Neuron (in vitro differentiated cells): ENCODE results near the gene CALHM5.

Source experiments
- H2AFZ ChIP-seq: one replicate; pipeline ENCODE4 v1.6.1; 2013; ENCODE audit warnings: low read depth, mild to moderate bottlenecking, inconsistent platforms, low read length, moderate library complexity
- H3K27me3 ChIP-seq: one replicate; pipeline ENCODE4 v1.6.1; 2013; ENCODE audit warnings: low read length; ENCODE audit not compliant: insufficient read depth
- H3K36me3 ChIP-seq: one replicate; pipeline ENCODE4 v1.6.1; 2013; ENCODE audit warnings: low read length; ENCODE audit not compliant: insufficient read depth
- H3K4me1 ChIP-seq: one replicate; pipeline ENCODE4 v1.6.1; 2013; ENCODE audit warnings: low read length; ENCODE audit not compliant: insufficient read depth
- H3K4me3 ChIP-seq: 2 replicates; pipeline ENCODE4 v1.5.1; 2013; ENCODE audit warnings: mild to moderate bottlenecking, low read length, moderate library complexity
- H3K9me3 ChIP-seq: one replicate; pipeline ENCODE4 v1.6.1; 2013; ENCODE audit warnings: low read length

The CALHM5 gene

GRCh38 chr6:116563830-116564229 is 52.4 kb downstream of the CALHM5 start:
- Histone ChIP-seq H3K4me3 (no peak overlapping the region), H3K4me1 (no peaks in the 10 kb centered on the region), H3K27me3 (no peaks in the 10 kb centered on the region), H3K36me3 (no peaks in the 10 kb centered on the region), H3K9me3 (no peaks in the 10 kb centered on the region), H2AFZ (no peak overlapping the region)

GRCh38 chr6:116564311-116564710 is 52.9 kb downstream of the CALHM5 start:
- no peak overlapping the region for H3K4me3 ChIP-seq
- no peak overlapping the region for H2AFZ ChIP-seq
- no peaks in the 10 kb centered on the region for H3K27me3 ChIP-seq

GRCh38 chr6:116564921-116565872 is 53.8 kb downstream of the CALHM5 start:
- no peak overlapping the region for H2AFZ ChIP-seq
- H3K36me3 ChIP-seq = no peaks in the 10 kb centered on the region
- H3K4me1 ChIP-seq = peaks cover 6% of the 10 kb centered on the region
- H3K27me3 ChIP-seq = no peaks in the 10 kb centered on the region
- H3K4me3 ChIP-seq = no peak overlapping the region
- H3K9me3 ChIP-seq = no peaks in the 10 kb centered on the region

More at GRCh38 chr6:116564311-116564710, 52.9 kb downstream of the CALHM5 start:
- H3K36me3 ChIP-seq = no peaks in the 10 kb centered on the region
- no peaks in the 10 kb centered on the region for H3K4me1 ChIP-seq
- no peaks in the 10 kb centered on the region for H3K9me3 ChIP-seq

- Histone ChIP-seq H3K4me3 (no peak overlapping the region), H3K4me1 (peaks cover 15% of the 10 kb centered on the region), H3K27me3 (no peaks in the 10 kb centered on the region), H3K9me3 (no peaks in the 10 kb centered on the region), H3K36me3 (no peaks in the 10 kb centered on the region), H2AFZ (no peak overlapping the region)
Observed at GRCh38 chr6:116568111-116568510, 56.7 kb downstream of the CALHM5 start.

GRCh38 chr6:116568821-116569755 is 57.6 kb downstream of the CALHM5 start:
- Histone ChIP-seq H3K27me3 (no peaks in the 10 kb centered on the region), H3K4me3 (peak overlapping the region; percentile 9), H2AFZ (no peak overlapping the region), H3K4me1 (peaks cover 18% of the 10 kb centered on the region), H3K36me3 (peaks cover 3% of the 10 kb centered on the region), H3K9me3 (no peaks in the 10 kb centered on the region)

GRCh38 chr6:116570856-116571682 is 59.6 kb downstream of the CALHM5 start, which contains the start of gene RWDD1:
Gene RWDD1 (plus strand): TSS chr6:116571504. CDS start chr6:116571583, 79 bp downstream.
- Histone ChIP-seq H3K4me1 (peaks cover 18% of the 10 kb centered on the region), H3K27me3 (no peaks in the 10 kb centered on the region), H3K9me3 (no peaks in the 10 kb centered on the region), H3K4me3 (peak within 1 kb of the TSS; percentile 95), H3K36me3 (peaks cover 18% of the 10 kb centered on the region), H2AFZ (peak within 1 kb of the TSS; percentile 69)

- no peaks in the 10 kb centered on the region for H3K27me3 ChIP-seq
- H2AFZ ChIP-seq = peak overlapping the region; percentile 46
- peaks cover 19% of the 10 kb centered on the region for H3K36me3 ChIP-seq
- H3K9me3 ChIP-seq = no peaks in the 10 kb centered on the region
- H3K4me1 ChIP-seq = peaks cover 18% of the 10 kb centered on the region
- H3K4me3 ChIP-seq = peak overlapping the region; percentile 95
Observed at GRCh38 chr6:116571683-116572000, 60.2 kb downstream of the CALHM5 start.

GRCh38 chr6:116572162-116572561 is 60.7 kb downstream of the CALHM5 start:
- no peaks in the 10 kb centered on the region for H3K27me3 ChIP-seq
- peak overlapping the region; percentile 46 for H2AFZ ChIP-seq
- peak overlapping the region; percentile 95 for H3K4me3 ChIP-seq
- peaks cover 24% of the 10 kb centered on the region for H3K36me3 ChIP-seq
- peaks cover 18% of the 10 kb centered on the region for H3K4me1 ChIP-seq
- H3K9me3 ChIP-seq = no peaks in the 10 kb centered on the region
